CD4-positive, alpha-beta T cell treated with Interleukin-4 for 4 hours (primary cell): ENCODE measurements around the gene SLC25A18.

Experiments
- DNase-seq: peaks from one replicate; pipeline ENCODE4 v3.0.0-alpha.2; 2020

SLC25A18 gene

DNA sequence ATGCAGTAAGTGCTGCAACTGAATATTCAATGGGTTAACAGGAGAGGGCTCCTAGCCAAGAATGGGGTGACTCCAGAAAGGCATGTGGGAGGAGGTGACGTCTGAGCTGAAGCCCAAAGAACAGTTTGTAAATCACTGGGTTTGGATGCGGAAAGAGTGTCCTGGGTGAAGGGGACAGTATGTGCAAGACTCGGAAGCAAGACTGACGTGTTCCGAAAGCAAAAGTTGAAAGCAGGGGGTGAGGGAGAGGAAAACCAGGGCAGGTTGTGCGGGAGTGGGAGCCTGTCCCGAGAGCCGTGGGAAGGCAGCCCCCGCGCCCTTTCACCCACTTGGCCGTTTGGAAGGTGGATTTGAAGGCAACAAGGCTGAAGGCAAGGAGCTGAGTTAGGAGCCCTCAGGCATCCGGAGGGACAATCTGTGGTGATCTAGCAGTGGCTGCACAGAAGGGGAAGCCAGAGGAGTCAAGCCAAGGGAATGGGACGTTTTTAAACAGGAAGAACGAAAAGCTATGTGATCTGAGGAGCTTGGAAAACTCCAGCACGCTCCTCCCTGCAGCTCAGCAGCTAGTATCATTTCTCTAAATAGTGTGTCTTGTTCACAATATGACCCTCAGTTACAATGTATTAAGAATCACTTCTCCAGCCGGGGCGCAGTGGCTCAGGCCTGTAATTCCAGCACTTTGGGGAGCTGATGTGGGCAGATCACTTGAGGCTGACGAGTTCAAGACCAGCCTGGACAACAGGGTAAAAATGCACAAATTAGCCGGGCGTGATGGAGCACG is 7.7 kb downstream of the SLC25A18 start:
- DNase-seq, result no peak

DNA sequence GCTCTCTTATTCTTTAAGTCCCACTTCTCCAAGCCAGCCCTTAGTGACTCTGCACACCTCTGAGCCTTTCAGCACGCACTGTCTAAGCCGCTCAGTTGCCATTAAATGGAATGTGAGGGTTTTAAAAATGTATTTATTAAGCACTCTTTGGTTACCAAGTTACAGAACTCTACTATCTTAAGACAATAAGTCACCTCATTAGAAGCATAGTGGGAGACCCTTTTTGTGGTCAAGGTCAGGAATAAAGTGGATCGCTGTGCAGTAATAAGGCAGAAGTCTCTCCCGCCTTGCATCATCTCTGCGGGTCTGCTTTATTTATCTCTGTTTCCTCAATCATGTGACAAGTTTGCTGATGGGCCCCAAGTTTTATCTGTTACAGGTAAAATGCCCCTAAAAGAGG is 11.9 kb downstream of the SLC25A18 start:
- DNase-seq, result no peak

DNA sequence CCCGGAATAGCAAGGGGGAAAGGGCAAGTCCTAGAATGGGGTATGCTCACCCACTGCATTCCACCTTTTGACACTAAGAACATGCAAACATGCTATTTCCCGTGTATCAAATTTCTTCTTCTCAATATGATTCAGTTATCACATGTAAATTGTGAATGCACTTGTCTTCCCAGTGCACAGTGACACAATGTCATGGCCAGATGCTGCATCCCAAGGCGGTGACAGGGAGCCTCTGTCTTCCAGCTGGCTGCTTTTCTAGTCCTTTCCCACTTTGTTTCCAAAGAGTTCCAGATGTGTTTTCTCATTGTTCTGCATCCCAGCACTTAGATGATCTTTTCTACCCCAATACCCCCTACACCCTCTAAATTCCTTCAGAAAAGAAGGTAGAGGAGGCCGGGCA is 12.4 kb downstream of the SLC25A18 start:
- DNase-seq, result no peak

DNA sequence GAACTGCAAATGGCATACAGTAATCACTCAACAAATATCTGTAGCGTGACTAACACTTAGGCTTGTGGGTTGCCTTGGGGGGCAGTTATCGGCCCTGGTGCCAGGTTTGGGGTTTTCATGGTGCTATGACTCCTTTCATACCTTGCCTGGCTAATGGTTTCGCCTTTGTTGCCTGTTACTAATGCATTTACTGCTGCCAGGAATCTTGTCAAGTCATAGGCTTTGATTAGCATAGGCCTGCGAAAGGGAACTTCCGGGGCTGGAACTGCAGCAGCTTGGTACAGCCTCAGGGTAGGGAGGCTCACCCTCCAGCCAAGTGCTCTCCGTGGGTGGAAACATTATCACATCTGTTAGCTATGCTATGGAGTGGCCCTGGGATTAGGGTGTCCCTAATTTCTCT is 13.2 kb downstream of the SLC25A18 start:
- no peak for DNase-seq

DNA sequence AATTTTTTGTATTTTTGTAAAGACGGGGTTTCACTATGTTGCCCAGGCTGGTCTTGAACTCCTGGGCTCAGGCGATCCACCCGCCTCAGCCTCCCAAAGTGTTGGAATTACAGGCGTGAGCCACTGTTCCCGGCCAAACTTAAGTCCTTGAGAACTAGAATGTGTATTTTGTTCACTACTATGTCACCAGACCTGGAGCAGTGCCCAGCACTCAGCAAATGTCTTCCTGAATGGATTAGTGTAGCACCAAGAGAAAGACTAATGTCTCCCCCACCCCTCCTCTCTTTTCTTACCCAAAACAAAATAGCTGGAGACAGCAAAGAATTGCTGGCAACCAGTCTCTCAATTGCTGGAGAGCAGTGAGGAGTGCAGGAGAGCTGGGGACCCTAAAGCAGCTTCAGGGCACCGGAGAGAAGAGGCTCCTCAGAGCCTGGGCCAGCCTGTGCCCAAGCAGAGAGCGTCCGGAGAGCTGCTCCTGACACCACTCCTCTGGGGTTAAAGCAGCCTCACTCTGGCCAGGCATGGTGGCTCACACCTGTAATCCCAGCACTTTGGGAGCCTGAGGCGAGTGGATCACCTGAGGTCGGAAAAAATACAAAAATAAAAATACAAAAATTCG is 14.9 kb downstream of the SLC25A18 start:
- DNase-seq, result no peak

DNA sequence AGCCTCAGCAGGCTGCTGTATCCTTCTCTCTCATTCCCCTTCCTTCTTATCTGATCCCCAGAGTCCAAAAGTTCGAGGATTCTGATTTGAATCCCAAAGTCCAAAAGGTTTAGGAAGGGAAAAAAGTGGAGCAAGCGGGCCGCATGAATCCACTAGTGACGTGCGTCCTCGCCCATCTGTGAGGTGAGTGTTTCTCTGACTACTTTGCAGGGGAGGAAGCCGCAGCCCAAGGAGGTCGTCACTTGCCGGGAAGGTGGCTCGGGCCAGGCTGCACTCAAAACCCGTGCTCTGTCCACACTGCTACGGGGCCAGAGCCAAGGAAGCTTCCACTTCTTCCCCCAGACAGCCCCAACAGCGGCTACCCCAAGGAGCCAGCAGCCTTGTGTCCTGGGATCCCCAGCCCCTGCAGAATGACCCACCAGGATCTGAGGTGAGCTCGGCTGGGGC is 16.3 kb downstream of the SLC25A18 start:
- no peak for DNase-seq

DNA sequence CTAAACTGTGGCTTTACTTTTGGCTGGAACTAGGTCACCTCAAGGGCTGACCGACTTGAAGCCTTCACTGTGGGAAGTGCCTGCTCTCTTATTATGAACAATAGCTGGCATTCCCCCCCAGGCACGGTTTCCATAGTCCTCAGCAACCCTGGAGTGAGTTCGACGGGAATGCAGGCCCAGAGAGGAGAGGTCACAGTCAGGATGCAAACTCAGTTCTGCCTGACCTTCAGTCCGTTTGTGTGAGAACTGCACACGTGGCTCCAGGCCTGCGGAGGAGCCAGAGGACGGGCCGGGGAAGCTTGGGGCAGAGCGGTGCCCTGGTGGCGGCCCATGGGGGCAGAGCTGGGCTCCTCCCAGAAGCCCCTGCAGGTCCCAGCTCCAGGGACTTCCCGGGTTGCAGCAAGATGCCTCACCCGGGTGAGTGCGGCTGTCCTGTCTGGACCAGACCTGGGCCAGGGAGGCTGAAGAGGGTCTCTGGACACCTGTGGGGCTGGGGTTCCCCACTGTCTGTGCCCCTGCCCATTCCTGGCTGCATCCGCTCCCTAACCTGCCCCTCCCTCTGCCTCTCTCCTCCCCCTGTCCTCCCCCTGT is 17.2 kb downstream of the SLC25A18 start:
- no peak for DNase-seq

DNA sequence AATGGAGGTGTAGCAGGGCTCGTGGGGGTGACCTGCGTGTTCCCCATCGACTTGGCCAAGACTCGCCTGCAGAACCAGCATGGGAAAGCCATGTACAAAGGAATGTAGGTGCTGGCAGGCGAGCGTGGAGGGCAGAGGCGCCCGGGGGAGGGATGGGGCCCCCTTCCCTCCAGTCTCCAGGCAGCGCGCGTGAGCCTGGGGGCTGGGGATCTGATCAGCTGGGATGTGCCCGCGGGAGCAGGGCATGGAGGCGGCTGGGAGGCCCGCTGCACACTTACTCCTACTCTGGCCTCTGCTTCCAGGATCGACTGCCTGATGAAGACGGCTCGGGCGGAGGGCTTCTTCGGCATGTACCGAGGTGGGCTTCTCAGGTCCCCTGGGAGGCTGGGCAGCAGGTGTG is 17.8 kb downstream of the SLC25A18 start:
- no peak for DNase-seq

DNA sequence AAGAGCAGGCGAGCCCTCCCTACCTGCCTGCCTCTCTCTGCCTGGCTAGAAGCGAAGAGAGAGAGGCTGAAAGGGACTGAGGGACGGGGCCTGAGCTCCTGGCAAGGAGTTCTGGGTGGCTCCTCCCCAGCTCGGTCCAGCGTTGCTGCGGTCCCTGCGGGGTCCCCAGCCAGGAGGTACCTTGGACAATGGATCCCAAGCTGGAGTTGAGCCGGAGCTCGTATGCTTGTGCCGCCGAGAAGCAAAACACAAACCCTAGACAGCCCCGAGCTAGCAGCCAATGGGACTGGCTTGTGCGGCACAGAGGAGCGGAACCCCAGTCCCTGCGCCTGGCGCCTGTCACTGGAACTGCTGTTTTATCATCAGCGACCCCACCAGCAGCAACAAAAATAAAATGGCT is 18.3 kb downstream of the SLC25A18 start:
- DNase-seq, result no peak

DNA sequence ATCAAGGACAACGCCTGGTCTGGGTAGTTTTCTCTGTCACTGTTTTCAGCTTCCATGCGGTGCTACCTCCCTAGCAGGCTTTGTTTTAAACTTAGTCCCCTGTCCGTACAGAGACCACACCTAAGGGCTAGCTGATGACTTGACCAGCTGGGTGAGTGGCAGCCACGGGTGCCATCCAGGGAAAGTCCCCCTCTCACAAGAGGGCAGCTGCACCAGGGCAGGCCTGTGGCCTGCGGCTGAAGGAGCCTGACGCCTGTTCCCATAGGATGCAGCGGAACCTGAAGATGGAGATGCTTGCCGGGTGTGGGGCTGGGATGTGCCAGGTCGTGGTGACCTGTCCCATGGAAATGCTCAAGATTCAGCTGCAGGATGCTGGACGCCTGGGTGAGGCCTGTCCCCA is 19.9 kb downstream of the SLC25A18 start:
- DNase-seq, result no peak

- DNase-seq, result no peak
These were observed 23.6 kb downstream of the SLC25A18 start for GRCh38 chr22:17586831-17587440.

DNA sequence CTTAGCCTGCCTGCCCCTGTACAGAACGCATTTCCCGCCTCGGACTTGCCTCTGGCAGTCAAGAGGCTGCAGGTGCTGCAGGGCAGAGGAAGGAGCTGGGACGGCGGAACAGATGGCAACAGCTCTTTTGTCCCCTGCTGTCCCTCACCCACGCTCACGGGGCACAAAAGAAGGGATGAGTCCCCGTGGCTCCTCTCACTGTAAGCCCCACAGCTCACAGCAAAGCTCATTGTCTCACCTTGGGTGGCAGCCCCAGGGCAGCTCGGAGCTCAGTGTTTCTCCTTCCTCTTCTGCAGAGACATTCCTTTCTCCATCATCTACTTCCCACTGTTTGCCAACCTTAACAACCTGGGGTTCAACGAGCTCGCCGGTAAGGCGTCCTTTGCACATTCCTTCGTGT is 24.3 kb downstream of the SLC25A18 start:
- DNase-seq, result no peak

- no peak for DNase-seq
These were observed 25.3 kb downstream of the SLC25A18 start for GRCh38 chr22:17588606-17589005.

DNA sequence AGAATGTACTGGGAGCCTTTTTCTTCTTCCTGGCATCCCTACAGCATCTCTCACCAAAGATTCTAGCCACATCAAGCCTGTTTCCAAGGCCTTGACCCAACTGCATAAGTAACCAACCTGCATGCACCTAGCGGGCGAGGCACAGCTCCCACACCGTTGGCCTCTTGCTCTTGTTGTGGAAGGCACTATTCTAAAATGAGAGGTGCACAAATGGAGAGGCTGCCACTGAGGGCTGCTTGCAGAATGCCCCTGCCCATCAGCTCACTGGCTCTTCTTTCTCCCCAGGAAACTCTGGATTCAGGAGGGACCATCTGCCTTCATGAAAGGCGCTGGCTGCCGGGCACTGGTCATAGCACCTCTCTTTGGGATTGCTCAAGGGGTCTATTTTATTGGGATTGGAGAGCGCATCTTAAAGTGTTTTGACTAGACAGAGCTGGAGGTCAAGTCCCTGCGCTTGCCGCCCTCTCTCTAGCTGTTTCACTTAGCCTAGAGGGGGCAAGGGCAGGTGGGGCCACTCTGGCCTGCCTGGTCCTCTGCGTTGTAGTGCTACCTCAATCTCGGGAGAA is 26.6 kb downstream of the SLC25A18 start:
- DNase-seq, result no peak

GRCh38 chr22:17590586-17590985 is 27.3 kb downstream of the SLC25A18 start:
- DNase-seq, result no peak

DNA sequence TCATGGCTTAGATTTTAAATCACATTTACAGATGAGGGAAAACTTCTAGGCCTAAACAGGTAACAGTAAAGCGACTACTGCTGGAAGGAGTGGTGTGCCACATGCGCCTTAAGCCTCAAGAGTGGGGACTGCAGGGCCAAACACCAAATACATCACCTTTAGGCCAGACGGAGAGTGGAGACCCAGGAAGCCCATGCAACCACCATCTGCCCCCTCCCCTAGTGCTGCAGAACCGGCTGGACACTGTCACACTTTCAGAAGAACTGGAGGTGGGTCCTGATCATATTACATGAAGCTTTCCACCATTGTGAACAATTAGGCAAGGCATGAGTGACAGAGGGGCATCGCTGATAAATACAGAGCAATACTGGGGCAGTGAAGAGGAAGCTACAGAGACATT is 28.9 kb downstream of the SLC25A18 start:
- no peak for DNase-seq

GRCh38 chr22:17596226-17596625 is 32.9 kb downstream of the SLC25A18 start:
- DNase-seq, result no peak

DNA sequence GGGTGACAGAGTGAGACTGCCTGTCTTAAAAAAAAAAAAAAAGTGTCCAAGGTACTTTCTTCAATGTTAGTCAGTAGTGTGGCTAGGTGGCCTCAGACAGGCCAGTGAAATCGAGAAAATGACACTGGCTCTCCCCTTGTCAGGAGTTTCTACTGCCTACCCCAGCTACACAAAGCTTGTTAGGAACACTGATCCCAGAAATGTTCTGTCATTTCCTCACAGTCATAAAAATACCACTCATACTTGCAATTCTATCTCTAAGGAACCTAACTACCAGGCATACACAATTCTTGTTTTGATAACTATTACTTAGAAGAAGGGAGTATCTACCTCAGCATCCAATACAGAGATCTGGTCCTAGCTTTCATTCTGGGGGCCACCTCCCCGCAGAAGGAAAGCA is 33.9 kb downstream of the SLC25A18 start:
- no peak for DNase-seq

- DNase-seq, result no peak
These were observed 35.0 kb downstream of the SLC25A18 start for GRCh38 chr22:17598318-17598717.

DNA sequence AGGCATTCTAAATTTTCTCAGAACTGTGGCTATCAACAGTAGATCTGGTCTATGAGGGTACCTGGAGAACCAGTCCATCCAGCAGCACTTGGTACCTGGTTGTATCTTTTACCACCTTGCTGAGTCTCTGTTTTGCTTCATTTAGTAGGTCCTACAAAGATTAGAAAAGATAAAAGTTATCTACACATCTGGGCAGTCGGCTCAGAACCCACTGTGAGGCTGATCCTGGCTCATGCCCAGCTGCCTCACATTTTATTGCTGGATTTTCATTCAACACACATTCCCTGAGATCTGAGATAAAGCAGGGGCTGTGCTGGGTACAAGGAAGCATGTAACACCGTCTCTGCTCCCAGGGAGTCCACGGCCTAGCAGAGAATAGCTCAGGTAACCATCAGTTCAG is 37.7 kb downstream of the SLC25A18 start:
- no peak for DNase-seq

DNA sequence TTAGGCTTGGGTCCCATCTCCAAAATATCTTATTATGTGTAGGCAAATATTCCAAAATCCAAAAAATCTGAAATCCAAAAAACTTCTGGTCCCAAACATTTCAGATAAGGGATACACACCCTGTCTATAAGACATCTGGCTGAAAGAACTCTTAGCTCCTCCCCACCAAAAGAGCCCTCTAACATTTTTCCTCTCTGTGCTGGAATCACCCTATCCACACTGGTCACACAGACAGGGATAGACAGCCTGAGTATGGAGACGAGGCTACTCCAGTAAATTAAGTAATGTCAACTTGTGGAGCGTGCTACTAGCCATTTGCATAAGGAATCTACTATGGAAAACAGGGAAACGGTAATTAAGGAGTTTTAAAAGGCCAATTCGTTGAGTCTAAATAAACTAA is 40.4 kb downstream of the SLC25A18 start:
- no peak for DNase-seq

- no peak for DNase-seq
These were observed 43.2 kb downstream of the SLC25A18 start for GRCh38 chr22:17606496-17606895.

GRCh38 chr22:17607891-17608521 is 44.7 kb downstream of the SLC25A18 start:
- DNase-seq, result no peak
